ENCODE measurements around the gene PRODH2. TPM values are rescaled to one million over a fixed set of nuclear protein-coding genes. Genes with fewer than 3 reads are reported as not detected.

Gene PRODH2
- total RNA-seq, 1 donor from 2014 or later = not detected

- no peak overlapping the region for H3K4me3 ChIP-seq (ENCODE audit: low read depth, low read length)
- no peak for TF ChIP-seq CTCF (IDR thresholded peaks at IDR 0.05; ENCODE audit: insufficient read depth, low read length, poor library complexity, severe bottlenecking)
- DNase-seq (ENCODE audit: low read depth) = no peak
- no peaks in the 10 kb centered on the region for H3K27me3 ChIP-seq (ENCODE audit: control insufficient read depth, insufficient read depth, low read length)
- no peaks in the 10 kb centered on the region for H3K36me3 ChIP-seq (ENCODE audit: control insufficient read depth, insufficient read depth, low read length)
Measured at GRCh38 chr19:35832054-35832453, 19.4 kb upstream of the PRODH2 start.

DNA sequence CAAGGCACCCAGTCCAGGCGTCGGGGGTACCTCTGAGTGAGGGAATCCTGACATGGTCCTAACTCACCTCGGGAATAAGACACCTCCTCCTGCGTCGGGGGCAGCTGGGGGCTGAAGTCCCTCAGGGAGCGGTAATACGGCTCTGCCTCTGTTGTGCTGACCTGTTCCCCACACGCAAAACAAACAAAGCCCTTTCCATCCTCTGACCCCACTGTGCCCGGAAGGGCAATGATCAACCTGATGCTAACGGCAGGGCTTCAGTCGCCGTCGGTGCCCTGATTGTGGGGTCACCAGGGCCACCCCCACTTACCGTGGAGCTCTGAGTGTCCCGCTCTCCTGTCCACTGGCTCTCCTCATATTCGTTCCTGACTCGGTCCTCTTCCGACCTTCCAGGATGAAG, 18.3 kb upstream of the PRODH2 start:
- TF ChIP-seq CTCF (IDR thresholded peaks at IDR 0.05; ENCODE audit: insufficient read depth, low read length, poor library complexity, severe bottlenecking) = no peak
- Histone ChIP-seq H3K4me3 (ENCODE audit: low read depth, low read length) (no peak overlapping the region), H3K27me3 (ENCODE audit: control insufficient read depth, insufficient read depth, low read length) (no peaks in the 10 kb centered on the region), H3K36me3 (ENCODE audit: control insufficient read depth, insufficient read depth, low read length) (no peaks in the 10 kb centered on the region)
- DNase-seq (ENCODE audit: low read depth) = no peak

- no peaks in the 10 kb centered on the region for H3K27me3 ChIP-seq (ENCODE audit: control insufficient read depth, insufficient read depth, low read length)
Measured at GRCh38 chr19:35828692-35829301, 16.2 kb upstream of the PRODH2 start.

GRCh38 chr19:35824150-35824549, 11.5 kb upstream of the PRODH2 start:
- Histone ChIP-seq H3K36me3 (ENCODE audit: control insufficient read depth, insufficient read depth, low read length) (no peaks in the 10 kb centered on the region), H3K27me3 (ENCODE audit: control insufficient read depth, insufficient read depth, low read length) (no peaks in the 10 kb centered on the region), H3K4me3 (ENCODE audit: low read depth, low read length) (no peak overlapping the region)
- no peak for TF ChIP-seq CTCF (IDR thresholded peaks at IDR 0.05; ENCODE audit: insufficient read depth, low read length, poor library complexity, severe bottlenecking)
- no peak for DNase-seq (ENCODE audit: low read depth)

More at GRCh38 chr19:35828692-35829301, 16.2 kb upstream of the PRODH2 start:
- no peaks in the 10 kb centered on the region for H3K36me3 ChIP-seq (ENCODE audit: control insufficient read depth, insufficient read depth, low read length)
- no peak for TF ChIP-seq CTCF (IDR thresholded peaks at IDR 0.05; ENCODE audit: insufficient read depth, low read length, poor library complexity, severe bottlenecking)
- peak; percentile 4 for DNase-seq (ENCODE audit: low read depth)
- H3K4me3 ChIP-seq (ENCODE audit: low read depth, low read length) = no peak overlapping the region

- Histone ChIP-seq H3K27me3 (ENCODE audit: control insufficient read depth, insufficient read depth, low read length) (peaks cover 3% of the 10 kb centered on the region), H3K36me3 (ENCODE audit: control insufficient read depth, insufficient read depth, low read length) (no peaks in the 10 kb centered on the region), H3K4me3 (ENCODE audit: low read depth, low read length) (no peak overlapping the region)
- no peak for DNase-seq (ENCODE audit: low read depth)
- no peak for TF ChIP-seq CTCF (IDR thresholded peaks at IDR 0.05; ENCODE audit: insufficient read depth, low read length, poor library complexity, severe bottlenecking)
Measured at GRCh38 chr19:35822579-35822978, 9.9 kb upstream of the PRODH2 start.

DNA sequence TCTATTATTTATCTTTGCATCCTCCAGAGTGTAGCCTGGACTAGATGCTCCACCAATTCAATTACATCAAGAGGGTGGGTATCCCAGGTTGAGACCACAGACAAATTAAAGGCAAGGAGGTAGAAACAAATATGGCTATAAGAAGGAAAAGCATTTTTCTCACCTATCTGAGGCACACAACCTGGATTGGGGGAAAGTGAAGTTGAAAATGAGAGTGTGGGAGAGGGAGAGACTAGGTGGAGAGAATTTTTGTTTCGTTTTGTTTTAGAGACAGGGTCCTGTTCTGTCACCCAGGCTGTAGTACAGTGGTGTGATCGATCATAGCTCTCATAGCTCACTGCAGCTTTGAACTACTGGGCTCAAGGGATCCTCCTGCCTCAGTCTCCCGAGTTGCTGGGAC, 5.8 kb upstream of the PRODH2 start:
- no peak for TF ChIP-seq CTCF (IDR thresholded peaks at IDR 0.05; ENCODE audit: insufficient read depth, low read length, poor library complexity, severe bottlenecking)
- Histone ChIP-seq H3K27me3 (ENCODE audit: control insufficient read depth, insufficient read depth, low read length) (peaks cover 6% of the 10 kb centered on the region), H3K4me3 (ENCODE audit: low read depth, low read length) (no peak overlapping the region), H3K36me3 (ENCODE audit: control insufficient read depth, insufficient read depth, low read length) (no peaks in the 10 kb centered on the region)
- no peak for DNase-seq (ENCODE audit: low read depth)

All from kidney epithelial cell (primary cell).